ENCODE data around the gene RALGAPA1. TPM values are rescaled to one million over a fixed set of nuclear protein-coding genes. Genes with fewer than 3 reads are reported as not detected.
"Not testable (repeated sequence)": the region's sequence is repeated elsewhere in the genome, so short reads cannot be mapped to it uniquely, and the experiment has no call there.

Gene RALGAPA1
- total RNA-seq, 1 donor from 2014 or later = 57.4 TPM

- ChIA-PET POLR2A (no interaction called here), CTCF (no interaction called here)
- intact Hi-C loops (cut with micrococcal nuclease) = no loop called here
- H3K27me3 Mint-ChIP-seq = no peaks in the 10 kb centered on the region
- peaks cover 15% of the 10 kb centered on the region for H3K9me3 Mint-ChIP-seq
- no peak overlapping the region for H3K27ac Mint-ChIP-seq
- no peak overlapping the region for H3K4me3 Mint-ChIP-seq
- ATAC-seq (ENCODE audit: low read depth) = no peak
- H3K4me1 Mint-ChIP-seq = no peaks in the 10 kb centered on the region
- no peak for DNase-seq
- peaks cover 26% of the 10 kb centered on the region for H3K36me3 Mint-ChIP-seq (ENCODE audit: low read depth)
- no peak for TF ChIP-seq CTCF (IDR thresholded peaks at IDR 0.05)
These were observed 29.7 kb downstream of the RALGAPA1 start for GRCh38 chr14:35779368-35779767.

- DNase-seq; POLR2A ChIA-PET; H3K4me1 Mint-ChIP-seq; CTCF ChIA-PET; H3K4me3 Mint-ChIP-seq; intact Hi-C loops (cut with micrococcal nuclease); ATAC-seq (ENCODE audit: low read depth); H3K27me3 Mint-ChIP-seq; H3K27ac Mint-ChIP-seq: not testable (repeated sequence)
- H3K36me3 Mint-ChIP-seq (ENCODE audit: low read depth) = peaks cover 25% of the 10 kb centered on the region
- H3K9me3 Mint-ChIP-seq = peaks cover 15% of the 10 kb centered on the region
These were observed 31.5 kb downstream of the RALGAPA1 start for GRCh38 chr14:35777550-35777949.

- POLR2A ChIA-PET = no interaction called here
These were observed 32.3 kb downstream of the RALGAPA1 start for GRCh38 chr14:35776823-35777222.

GRCh38 chr14:35776085-35776484 lies 33.0 kb downstream of the RALGAPA1 start:
- H3K27me3 Mint-ChIP-seq; POLR2A ChIA-PET; H3K4me1 Mint-ChIP-seq; CTCF ChIA-PET; ATAC-seq (ENCODE audit: low read depth); H3K4me3 Mint-ChIP-seq; H3K27ac Mint-ChIP-seq; DNase-seq: not testable (repeated sequence)
- peaks cover 29% of the 10 kb centered on the region for H3K36me3 Mint-ChIP-seq (ENCODE audit: low read depth)
- intact Hi-C loops (cut with micrococcal nuclease) = loop anchor here (1.0 kb wide), 1 partner anchor 32 kb away; no protein-coding TSS in a partner anchor
- H3K9me3 Mint-ChIP-seq = peaks cover 11% of the 10 kb centered on the region

More at GRCh38 chr14:35776823-35777222, 32.3 kb downstream of the RALGAPA1 start:
- peaks cover 15% of the 10 kb centered on the region for H3K9me3 Mint-ChIP-seq
- no peaks in the 10 kb centered on the region for H3K4me1 Mint-ChIP-seq
- peaks cover 28% of the 10 kb centered on the region for H3K36me3 Mint-ChIP-seq (ENCODE audit: low read depth)
- intact Hi-C loops (cut with micrococcal nuclease) = loop anchor here (1.0 kb wide), 1 partner anchor 31 kb away; no protein-coding TSS in a partner anchor
- CTCF ChIA-PET = no interaction called here
- H3K4me3 Mint-ChIP-seq = no peak overlapping the region
- DNase-seq = no peak
- no peak for TF ChIP-seq CTCF (IDR thresholded peaks at IDR 0.05)
- ATAC-seq (ENCODE audit: low read depth) = no peak
- no peaks in the 10 kb centered on the region for H3K27me3 Mint-ChIP-seq
- H3K27ac Mint-ChIP-seq = no peak overlapping the region

GRCh38 chr14:35766700-35767082 lies 42.4 kb downstream of the RALGAPA1 start:
- Mint-ChIP-seq H3K4me3 (no peak overlapping the region), H3K27me3 (no peaks in the 10 kb centered on the region), H3K9me3 (no peaks in the 10 kb centered on the region), H3K27ac (no peak overlapping the region), H3K4me1 (no peaks in the 10 kb centered on the region), H3K36me3 (ENCODE audit: low read depth) (peaks cover 39% of the 10 kb centered on the region)
- TF ChIP-seq CTCF (IDR thresholded peaks at IDR 0.05) = no peak
- no peak for ATAC-seq (ENCODE audit: low read depth)
- intact Hi-C loops (cut with micrococcal nuclease) = no loop called here
- no peak for DNase-seq
- ChIA-PET POLR2A (no interaction called here), CTCF (no interaction called here)

GRCh38 chr14:35766036-35766699 lies 42.9 kb downstream of the RALGAPA1 start:
- intact Hi-C loops (cut with micrococcal nuclease) = no loop called here
- H3K27ac Mint-ChIP-seq = no peak overlapping the region
- no peaks in the 10 kb centered on the region for H3K9me3 Mint-ChIP-seq
- ATAC-seq (ENCODE audit: low read depth) (no peak), DNase-seq (no peak)
- peaks cover 41% of the 10 kb centered on the region for H3K36me3 Mint-ChIP-seq (ENCODE audit: low read depth)
- no peaks in the 10 kb centered on the region for H3K27me3 Mint-ChIP-seq
- CTCF ChIA-PET = no interaction called here
- no peak for TF ChIP-seq CTCF (IDR thresholded peaks at IDR 0.05)
- H3K4me1 Mint-ChIP-seq = no peaks in the 10 kb centered on the region
- POLR2A ChIA-PET = no interaction called here
- no peak overlapping the region for H3K4me3 Mint-ChIP-seq
